Measurements from ENCODE around the gene RNF31.

Gene RNF31

DNA sequence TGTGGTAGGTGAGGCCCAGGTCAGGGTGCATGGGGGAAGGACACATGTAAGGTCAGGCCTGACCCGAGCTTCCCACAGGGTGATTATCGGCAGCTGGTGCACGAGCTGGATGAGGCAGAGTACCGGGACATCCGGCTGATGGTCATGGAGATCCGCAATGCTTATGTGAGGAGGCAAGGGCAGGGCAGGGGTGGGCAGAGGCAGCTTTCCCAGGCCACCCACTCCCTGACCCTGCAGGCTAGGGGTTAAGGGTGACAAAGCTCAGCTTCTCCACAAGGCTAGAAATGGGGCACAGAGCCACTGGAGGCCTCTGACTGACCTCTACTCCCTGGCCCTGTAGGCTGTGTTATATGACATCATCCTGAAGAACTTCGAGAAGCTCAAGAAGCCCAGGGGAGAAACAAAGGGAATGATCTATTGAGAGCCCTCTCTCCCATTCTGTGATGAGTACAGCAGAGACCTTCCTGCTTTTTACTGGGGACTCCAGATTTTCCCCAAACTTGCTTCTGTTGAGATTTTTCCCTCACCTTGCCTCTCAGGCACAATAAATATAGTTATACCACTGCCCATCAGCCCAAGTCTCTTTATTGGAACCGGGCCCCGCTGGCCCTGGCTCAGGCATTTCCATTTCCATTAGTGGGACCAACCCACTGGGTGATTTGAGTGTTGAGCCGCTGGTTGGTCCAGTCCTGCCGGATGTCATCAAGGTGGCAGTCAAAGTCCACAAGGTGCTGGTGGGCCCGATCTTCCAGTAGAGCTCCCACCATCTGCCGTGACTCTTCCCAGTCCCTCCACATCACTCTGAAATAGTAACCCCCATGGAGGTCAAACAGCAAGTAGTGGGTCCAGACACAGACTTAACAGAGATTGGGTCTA, 8.7 kb upstream of the RNF31 start:
- no peak for DNase-seq

DNA sequence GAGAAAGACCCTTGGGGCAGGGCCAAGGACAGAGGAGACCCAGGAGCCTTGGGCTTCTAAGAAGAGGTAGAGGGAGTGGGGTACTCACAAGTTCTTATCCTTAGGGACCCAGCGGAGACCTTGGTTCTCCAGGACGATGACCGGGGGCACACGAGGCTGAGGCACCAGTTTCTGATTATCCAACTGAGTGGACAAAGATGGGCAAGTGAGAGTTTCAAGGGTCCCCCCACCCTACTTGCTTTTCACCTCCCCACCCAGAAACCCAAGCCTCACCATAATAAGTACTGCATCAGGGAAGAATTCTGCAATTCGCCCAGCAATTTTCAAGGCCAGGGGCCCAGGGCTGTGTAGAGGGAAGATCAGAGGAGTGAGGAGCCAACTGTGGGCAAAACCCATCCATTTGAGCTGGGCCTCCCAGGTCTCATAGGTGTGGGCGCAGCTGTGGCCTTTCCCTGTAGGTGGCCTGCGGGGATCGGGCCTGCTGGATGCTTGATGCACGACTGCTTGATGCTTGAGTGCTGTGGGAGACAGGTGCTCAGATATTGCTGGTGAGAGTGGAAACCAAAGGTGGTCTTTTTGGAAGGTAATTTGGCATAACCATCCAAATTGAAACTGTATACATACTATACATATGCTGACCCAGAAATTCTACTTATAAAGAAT, 7.9 kb upstream of the RNF31 start:
- DNase-seq: peak; percentile 2

- peak; percentile 100 for DNase-seq
Measured at GRCh38 chr14:24141097-24141880, 6.0 kb upstream of the RNF31 start, which contains the start of gene EMC9. Gene EMC9 (minus strand): TSS chr14:24141591. CDS start chr14:24141304, 287 bp downstream.

- no peak for DNase-seq
Measured at GRCh38 chr14:24143511-24143910, 3.8 kb upstream of the RNF31 start.

DNA sequence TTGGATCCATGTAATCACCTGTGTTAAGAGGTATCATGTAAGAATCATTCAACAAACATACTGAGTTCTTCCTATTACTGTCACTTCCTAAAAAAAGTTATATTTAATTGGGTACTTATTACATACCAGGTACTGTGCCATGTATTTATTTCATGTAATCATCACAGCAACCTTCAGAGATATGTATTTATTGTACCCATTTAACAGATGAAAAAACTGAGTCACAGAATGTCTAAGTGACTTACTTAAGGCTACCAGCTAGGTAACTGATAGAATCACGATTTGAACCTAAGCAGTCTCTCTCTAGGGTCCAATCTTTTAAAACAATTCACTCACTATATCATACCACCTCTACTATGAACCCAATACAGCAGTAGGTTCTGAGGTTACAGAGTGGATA, 2.8 kb upstream of the RNF31 start:
- DNase-seq: no peak

DNA sequence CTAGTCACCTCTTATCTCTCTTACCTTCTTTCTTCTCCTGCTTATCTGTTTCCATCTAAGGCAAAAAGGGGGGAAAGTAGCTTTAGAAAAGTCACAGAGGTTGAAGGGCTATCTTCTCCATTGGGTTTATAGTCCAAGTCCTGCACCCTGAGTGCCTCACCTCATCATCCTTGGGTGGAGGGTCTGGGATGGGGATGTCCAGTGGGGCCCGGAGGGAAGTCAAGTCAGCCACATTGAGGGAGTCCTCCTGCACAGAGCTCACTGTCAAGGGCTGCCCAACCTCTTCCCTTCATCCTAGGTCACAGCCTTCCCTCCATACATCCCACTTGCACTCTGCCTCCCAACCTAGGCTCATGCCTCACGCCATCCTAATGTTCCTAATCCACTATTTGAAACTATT, 2.1 kb upstream of the RNF31 start:
- no peak for DNase-seq

DNA sequence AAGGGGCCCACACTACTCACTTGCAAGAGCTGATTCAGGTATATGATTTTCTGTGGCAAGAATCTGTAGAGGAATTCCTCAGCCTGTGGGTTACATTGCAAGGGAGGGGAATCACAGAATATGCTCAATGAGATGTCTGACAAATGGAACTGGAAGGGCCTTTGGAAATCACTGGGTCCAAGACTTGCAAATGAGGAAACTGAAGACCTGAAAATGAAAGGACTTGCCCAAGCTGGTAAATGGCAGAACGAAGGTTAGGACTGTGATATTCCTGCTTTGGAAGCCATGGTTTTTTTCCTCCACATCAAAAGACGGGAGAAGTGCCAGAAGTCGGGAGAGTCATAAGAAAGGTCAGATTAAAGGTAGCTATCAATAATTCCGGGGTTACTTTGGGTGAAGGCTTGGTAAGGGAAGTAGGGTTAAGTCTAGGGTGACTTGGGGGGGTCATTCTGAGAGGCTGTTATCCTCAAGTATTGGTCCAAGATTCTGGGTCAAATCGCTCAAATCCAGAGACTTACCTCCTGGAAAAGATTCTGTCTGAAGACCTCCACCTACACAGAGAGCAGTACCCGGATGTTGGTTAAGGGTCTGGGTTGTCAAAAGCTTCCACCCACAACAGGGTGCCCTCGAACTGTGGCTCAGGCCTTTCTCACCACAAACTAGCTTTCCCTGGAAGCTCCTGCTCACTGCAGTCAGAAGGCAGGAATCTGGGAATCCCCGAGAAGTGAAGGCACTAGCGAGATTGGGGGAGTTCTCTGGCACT, 1.4 kb upstream of the RNF31 start:
- DNase-seq: no peak

- DNase-seq: peak; percentile 98
Measured at GRCh38 chr14:24146453-24146977, 783 bp upstream of the RNF31 start, which contains the start of gene PSME2. Gene PSME2 (minus strand): TSS chr14:24146610. CDS start chr14:24146581, 29 bp downstream.

- DNase-seq: peak; percentile 6
Measured at GRCh38 chr14:24147761-24148428, 597 bp downstream of the RNF31 start.

DNA sequence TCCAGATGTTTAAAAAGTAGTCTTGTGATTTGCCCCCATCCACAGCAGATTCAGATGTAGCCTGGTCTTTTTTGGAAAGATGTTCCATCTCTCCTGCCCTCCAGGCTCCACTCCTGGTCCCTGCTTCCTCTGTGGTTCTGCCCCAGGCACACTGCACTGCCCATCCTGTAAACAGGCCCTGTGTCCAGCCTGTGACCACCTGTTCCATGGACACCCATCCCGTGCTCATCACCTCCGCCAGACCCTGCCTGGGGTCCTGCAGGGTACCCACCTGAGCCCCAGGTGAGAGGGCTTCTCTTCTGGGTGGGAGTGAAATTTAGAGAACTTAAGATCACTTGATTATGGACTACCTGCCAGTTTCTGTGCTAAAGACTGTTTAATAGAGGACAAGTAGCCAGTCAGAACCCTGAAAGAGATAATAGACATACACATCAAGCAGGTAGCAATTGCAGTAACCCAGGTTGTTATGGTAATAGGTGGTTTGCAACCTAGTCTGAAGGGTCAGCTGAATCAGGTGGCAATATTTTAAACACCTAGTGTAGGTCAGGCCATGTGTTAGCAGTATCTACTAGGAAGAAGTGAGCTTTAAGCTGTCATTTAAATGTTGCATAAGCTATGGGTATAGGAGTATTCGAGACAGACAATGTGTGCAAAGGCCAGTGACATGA, 2.1 kb downstream of the RNF31 start:
- DNase-seq: no peak

DNA sequence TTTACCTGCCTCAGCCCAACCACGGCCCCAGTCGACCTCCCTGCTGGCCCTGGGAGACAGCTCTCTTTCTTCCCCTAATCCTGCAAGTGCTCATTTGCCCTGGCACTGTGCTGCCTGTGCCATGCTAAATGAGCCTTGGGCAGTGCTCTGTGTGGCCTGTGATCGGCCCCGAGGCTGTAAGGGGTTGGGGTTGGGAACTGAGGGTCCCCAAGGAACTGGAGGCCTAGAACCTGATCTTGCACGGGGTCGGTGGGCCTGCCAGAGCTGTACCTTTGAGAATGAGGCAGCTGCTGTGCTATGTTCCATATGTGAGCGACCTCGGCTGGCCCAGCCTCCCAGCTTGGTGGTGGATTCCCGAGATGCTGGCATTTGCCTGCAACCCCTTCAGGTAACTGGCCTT, 2.8 kb downstream of the RNF31 start:
- DNase-seq: no peak

DNA sequence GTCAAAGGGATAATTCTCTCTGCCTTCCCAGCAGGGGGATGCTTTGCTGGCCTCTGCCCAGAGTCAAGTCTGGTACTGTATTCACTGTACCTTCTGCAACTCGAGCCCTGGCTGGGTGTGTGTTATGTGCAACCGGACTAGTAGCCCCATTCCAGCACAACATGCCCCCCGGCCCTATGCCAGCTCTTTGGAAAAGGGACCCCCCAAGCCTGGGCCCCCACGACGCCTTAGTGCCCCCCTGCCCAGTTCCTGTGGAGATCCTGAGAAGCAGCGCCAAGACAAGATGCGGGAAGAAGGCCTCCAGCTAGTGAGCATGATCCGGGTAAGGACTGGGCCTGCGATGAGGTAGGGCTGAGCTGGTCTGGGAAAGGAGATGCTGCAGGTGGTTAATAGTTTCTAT, 3.3 kb downstream of the RNF31 start:
- no peak for DNase-seq

- no peak for DNase-seq
Measured at GRCh38 chr14:24150993-24151392, 3.7 kb downstream of the RNF31 start.

DNA sequence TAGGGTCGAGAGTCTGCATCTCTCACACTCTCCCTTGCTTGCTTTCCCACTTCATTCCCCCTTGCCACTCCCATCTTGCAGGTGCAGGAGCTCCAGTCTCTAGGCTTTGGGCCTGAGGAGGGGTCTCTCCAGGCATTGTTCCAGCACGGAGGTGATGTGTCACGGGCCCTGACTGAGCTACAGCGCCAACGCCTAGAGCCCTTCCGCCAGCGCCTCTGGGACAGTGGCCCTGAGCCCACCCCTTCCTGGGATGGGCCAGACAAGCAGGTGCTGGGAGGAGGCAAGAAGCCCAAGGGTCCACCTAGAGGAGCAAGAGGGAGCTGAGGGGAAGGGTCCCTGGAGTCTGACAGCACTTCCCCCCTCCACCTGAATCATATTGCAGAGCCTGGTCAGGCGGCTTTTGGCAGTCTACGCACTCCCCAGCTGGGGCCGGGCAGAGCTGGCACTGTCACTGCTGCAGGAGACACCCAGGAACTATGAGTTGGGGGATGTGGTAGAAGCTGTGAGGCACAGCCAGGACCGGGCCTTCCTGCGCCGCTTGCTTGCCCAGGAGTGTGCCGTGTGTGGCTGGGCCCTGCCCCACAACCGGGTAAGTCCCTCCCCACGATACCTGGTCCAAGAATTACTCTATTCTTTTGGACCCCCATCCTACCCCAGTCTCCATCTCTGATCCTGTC, 4.2 kb downstream of the RNF31 start:
- no peak for DNase-seq

DNA sequence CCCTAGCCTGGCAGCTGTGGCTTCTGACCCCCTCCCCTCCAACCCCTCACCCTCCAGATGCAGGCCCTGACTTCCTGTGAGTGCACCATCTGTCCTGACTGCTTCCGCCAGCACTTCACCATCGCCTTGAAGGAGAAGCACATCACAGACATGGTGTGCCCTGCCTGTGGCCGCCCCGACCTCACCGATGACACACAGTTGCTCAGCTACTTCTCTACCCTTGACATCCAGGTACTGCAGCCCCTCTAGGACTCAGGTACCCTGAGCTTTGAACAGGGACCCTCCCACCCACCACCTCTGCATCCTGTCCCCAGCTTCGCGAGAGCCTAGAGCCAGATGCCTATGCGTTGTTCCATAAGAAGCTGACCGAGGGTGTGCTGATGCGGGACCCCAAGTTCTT, 7.8 kb downstream of the RNF31 start:
- no peak for DNase-seq

DNA sequence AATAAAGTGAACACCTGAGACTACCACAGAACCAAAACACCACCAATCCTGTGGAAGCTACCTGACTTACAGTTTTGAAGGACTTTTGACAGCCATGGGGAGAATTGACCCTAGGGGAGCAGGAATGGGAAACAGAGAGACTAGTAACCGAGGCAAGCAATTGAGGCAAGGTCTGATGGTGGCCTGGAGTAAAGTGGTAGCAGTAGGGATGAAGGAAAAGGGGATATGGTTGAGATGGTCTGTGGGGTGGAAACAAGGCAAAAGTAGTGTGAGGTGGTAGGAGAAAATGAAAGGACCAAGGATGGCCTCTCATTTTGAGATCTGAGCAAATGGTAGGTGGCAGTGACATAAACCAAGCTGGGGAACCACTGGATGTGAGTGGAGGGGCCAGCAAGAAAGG, 9.5 kb downstream of the RNF31 start:
- no peak for DNase-seq

DNA sequence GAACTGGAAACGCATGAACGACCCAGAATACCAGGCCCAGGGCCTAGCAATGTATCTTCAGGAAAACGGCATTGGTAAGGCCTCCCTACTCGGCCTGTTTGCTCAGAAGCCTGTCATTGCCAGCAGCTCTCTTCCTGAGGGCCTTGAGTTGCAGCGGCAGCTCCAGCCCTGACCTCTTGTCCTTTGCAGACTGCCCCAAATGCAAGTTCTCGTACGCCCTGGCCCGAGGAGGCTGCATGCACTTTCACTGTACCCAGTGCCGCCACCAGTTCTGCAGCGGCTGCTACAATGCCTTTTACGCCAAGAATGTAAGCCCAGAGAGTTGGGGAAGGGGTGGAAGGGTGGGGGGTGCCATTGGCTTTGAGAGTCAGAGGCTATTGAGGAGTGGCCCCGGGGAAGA, 10.0 kb downstream of the RNF31 start:
- DNase-seq: no peak

DNA sequence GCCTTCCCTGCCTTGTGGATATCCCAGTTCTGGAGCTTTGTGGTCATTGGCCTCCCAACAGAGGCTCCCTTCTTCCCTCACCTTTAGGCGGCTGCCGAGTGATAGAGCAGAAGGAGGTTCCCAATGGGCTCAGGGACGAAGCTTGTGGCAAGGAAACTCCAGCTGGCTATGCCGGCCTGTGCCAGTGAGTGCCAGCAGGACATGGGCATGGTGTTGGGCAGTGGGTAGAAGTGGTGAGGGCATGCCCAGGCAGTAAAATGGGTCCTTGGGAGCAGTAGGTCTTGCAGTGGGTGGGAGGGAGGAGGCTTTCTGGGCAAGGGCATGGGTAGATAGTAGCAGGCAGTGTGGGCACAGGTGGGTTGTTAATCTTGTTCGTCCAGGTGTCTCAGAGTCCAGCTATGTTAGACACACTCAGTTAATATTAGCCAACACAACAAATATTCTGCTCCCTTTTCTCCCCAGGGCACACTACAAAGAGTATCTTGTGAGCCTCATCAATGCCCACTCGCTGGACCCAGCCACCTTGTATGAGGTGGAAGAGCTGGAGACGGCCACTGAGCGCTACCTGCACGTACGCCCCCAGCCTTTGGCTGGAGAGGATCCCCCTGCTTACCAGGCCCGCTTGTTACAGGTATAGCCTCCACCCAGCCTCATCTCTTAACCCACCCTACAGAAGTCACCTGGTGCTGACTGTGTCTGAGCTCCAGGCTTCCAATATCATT, 12.6 kb downstream of the RNF31 start:
- DNase-seq: no peak

DNA sequence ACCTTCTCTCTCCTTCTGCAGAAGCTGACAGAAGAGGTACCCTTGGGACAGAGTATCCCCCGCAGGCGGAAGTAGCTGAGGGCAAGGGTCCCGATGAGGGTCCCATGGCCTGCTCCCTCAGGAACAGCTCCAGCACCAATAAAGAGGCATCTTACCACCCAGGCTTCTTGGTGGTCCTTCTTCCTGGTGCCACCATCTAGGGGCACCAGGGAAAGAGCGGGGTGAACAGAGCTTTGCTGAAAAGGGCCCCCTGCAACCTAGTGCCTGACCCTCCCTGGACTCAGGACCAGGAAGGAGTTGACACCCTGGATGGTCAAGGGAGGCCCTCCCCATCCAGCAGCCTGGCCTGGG, 13.2 kb downstream of the RNF31 start:
- DNase-seq: no peak

All from NCI-H82 (cell line).